Measurements from ENCODE around the gene NAP1L1. TPM values are rescaled to one million over a fixed set of nuclear protein-coding genes. Genes with fewer than 3 reads are reported as not detected.
"Not testable (repeated sequence)": the region's sequence is repeated elsewhere in the genome, so short reads cannot be mapped to it uniquely, and the experiment has no call there.

NAP1L1 gene
- total RNA-seq, 4 donors from 2014 or later = 389 to 540 (median 445) TPM

DNA sequence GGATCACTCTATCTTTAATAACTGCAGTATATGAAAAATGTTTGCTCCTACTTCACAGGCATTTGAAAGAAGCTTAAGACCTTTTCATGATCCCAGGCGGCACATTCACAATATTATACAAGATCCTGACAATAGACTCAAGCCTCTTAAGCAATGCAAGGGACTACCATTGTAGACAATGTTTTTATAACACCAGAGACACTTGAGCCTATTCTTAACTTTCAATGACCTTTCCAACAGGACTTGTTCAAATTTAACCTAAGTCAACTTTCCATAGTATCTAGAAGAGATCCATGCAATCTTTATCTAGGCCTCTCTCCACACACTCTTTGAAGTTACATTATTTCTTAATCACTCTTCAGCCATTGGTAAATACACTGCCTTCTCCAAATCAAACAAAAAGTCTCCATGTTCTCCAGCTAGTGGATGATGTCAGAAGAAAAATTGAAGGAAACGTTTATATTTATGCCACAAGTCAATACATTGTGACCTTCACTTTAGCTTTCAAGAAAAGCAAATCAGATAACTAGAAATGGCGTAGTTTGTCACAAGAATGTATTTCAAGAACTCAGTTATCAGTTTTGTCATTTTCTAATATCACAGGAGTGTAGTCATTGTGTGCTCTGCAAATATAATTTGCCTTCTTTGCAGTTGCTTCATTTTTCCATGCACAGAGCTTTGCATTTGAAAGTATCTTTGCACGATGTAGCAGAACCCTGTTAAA lies 94.1 kb downstream of the NAP1L1 start:
- 78% methylated on average over 4 of the region's 4 CpGs for WGBS
- intact Hi-C loops (cut with DNase I) = no loop called here
- Histone ChIP-seq H3K9me3 (no peaks in the 10 kb centered on the region), H3K4me1 (peaks cover 0 to 5% (median 0%) of the 10 kb centered on the region in 4 donors), H3K27ac (replicated peaks in 1 of 4) (no peak overlapping the region), H3K36me3 (no peaks in the 10 kb centered on the region), H3K4me3 (no peak overlapping the region), H3K27me3 (no peaks in the 10 kb centered on the region)
- TF ChIP-seq, protein P1, sequence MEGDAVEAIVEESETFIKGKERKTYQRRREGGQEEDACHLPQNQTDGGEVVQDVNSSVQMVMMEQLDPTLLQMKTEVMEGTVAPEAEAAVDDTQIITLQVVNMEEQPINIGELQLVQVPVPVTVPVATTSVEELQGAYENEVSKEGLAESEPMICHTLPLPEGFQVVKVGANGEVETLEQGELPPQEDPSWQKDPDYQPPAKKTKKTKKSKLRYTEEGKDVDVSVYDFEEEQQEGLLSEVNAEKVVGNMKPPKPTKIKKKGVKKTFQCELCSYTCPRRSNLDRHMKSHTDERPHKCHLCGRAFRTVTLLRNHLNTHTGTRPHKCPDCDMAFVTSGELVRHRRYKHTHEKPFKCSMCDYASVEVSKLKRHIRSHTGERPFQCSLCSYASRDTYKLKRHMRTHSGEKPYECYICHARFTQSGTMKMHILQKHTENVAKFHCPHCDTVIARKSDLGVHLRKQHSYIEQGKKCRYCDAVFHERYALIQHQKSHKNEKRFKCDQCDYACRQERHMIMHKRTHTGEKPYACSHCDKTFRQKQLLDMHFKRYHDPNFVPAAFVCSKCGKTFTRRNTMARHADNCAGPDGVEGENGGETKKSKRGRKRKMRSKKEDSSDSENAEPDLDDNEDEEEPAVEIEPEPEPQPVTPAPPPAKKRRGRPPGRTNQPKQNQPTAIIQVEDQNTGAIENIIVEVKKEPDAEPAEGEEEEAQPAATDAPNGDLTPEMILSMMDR (IDR thresholded peaks at IDR 0.05) = no peak
- TF ChIP-seq POLR2A (IDR thresholded peaks at IDR 0.05; ENCODE audit: low read depth) (no peak), POLR2AphosphoS5 (IDR thresholded peaks at IDR 0.05) (no peak), EP300 (IDR thresholded peaks at IDR 0.05) (no peak)
- DNase-seq (ENCODE audit: extremely low spot score) = no peak

GRCh38 chr12:75987709-75988108 lies 96.8 kb downstream of the NAP1L1 start:
- H3K4me3 ChIP-seq; H3K27me3 ChIP-seq; H3K36me3 ChIP-seq; DNase-seq (ENCODE audit: extremely low spot score); intact Hi-C loops (cut with DNase I); H3K9me3 ChIP-seq; H3K27ac ChIP-seq (replicated peaks in 1 of 4); H3K4me1 ChIP-seq: not testable (repeated sequence)
- 100% methylated on average over 1 of the region's 1 CpG for WGBS

Other genes starting within 250 kb of the NAP1L1 start
- 10 to 100 TPM in 1 of 4 donors, 1 to 10 TPM in 3; 5.0 to 25.3 (median 6.1) TPM for gene PHLDA1, start 52.9 kb downstream of the NAP1L1 start, total RNA-seq

All from esophagus muscularis mucosa (tissue), 4 donors.